Peyer's patch (tissue), 4 donors: ENCODE results near the gene BRF1. TPM values are rescaled to one million over a fixed set of nuclear protein-coding genes. Genes with fewer than 3 reads are reported as not detected.

ENCODE experiments used
- DNase-seq, 3 donors: peaks; one replicate each; pipeline ENCODE4 v3.0.0-alpha.2; 2017 to 2019
- H3K27ac ChIP-seq, 4 donors: fragments of 200-600 bp; sonication (generic); one replicate each; pipeline ENCODE4 v1.5.1; 2016 to 2019
- H3K27me3 ChIP-seq, 2 donors: fragments of 200-600 bp; sonication (generic); one replicate each; pipeline ENCODE4 v1.5.1; 2019
- H3K36me3 ChIP-seq, 3 donors: fragments of 200-600 bp; sonication (generic); one replicate each; pipeline ENCODE4 v1.5.1; 2016 to 2019
- H3K4me1 ChIP-seq, 4 donors: fragments of 200-600 bp; sonication (generic); one replicate each; pipeline ENCODE4 v1.5.1; 2016 to 2019
- H3K4me3 ChIP-seq, 4 donors: fragments of 200-600 bp; sonication (generic); 1 replicate in 3 of 4; 2 replicates in 1 of 4; pipeline ENCODE4 v1.5.1; 2016 to 2019; ENCODE audit warnings: mild to moderate bottlenecking in 1 of 4
- H3K9me3 ChIP-seq, 4 donors: fragments of 200-600 bp; sonication (generic); one replicate each; pipeline ENCODE4 v1.5.1; 2016 to 2019; ENCODE audit warnings: mild to moderate bottlenecking in 1 of 4
- CTCF ChIP-seq, 6 experiments: fragments of 450-650 bp in 4 of 6; fragments of 200-600 bp in 2 of 6; sonication (generic) in 1 of 6; IDR thresholded peaks; one replicate each; pipeline ENCODE4 v1.5.1; 2017 to 2019; ENCODE audit warnings: antibody characterized with exemption in 6 of 6, mild to moderate bottlenecking in 3 of 6, moderate library complexity in 1 of 6
- POLR2A ChIP-seq, 2 donors: fragments of 450-650 bp; IDR thresholded peaks; one replicate each; pipeline ENCODE4 v1.5.1; 2017; ENCODE audit warnings: antibody characterized with exemption in 2 of 2, mild to moderate bottlenecking in 2 of 2, moderate library complexity in 2 of 2
- total RNA-seq, 4 donors: library from RNA; depleted of rRNA; stranded (reverse); fragments of >200 nt; gene quantifications; one replicate each; pipeline ENCODE4 v1.1.0, GENCODE V29; 2016

The BRF1 gene
- total RNA-seq, 4 donors from 2014 or later: 40.8 to 112 (median 90.3) TPM

DNA sequence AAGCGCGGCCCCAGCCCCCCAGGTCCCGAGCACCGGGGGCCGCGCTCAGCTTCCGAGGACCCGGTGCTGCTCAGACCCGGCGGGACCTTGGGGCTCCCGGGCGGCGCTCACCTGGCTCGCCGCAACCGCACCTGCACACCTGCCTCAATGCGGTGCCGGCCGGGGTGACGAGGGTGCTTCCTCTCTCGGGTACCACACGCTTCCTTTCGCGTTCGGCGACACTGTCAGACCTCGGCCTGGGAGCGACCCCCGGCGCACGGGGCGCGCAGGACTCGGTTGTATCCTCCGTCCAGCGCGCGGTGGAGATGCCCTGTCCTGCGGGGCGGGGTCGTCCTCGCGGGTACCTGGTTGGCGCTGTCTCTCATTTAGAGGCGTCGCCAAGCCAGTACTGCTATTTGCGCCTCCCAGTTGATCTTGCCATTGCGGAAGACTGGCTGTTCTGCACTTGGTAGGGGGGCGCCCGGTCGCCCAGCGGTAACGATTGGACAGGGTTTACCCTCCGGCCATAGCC, 14.5 kb upstream of the BRF1 start:
- peak; percentile 71 to 81 (median 77) for DNase-seq
- H3K4me1 ChIP-seq: peaks cover 0 to 37% (median 14%) of the 10 kb centered on the region in 4 donors
- H3K27me3 ChIP-seq: no peaks in the 10 kb centered on the region
- no peaks in the 10 kb centered on the region for H3K9me3 ChIP-seq
- no peak for TF ChIP-seq CTCF (IDR thresholded peaks at IDR 0.05)
- TF ChIP-seq POLR2A (IDR thresholded peaks at IDR 0.05): no peak
- H3K36me3 ChIP-seq: no peaks in the 10 kb centered on the region
- peak overlapping the region; percentile 74 to 92 (median 78) for H3K27ac ChIP-seq
- peak overlapping the region; percentile 57 to 95 (median 86) for H3K4me3 ChIP-seq

- peaks cover 0 to 37% (median 14%) of the 10 kb centered on the region in 4 donors for H3K4me1 ChIP-seq
- no peaks in the 10 kb centered on the region for H3K36me3 ChIP-seq
- peak within 1 kb of the TSS; percentile 91 to 96 (median 94) for H3K27ac ChIP-seq
- H3K9me3 ChIP-seq: no peaks in the 10 kb centered on the region
- H3K27me3 ChIP-seq: no peaks in the 10 kb centered on the region
- peak within 1 kb of the TSS; percentile 86 to 95 (median 90) for H3K4me3 ChIP-seq
- TF ChIP-seq POLR2A (IDR thresholded peaks at IDR 0.05) (peak in 1 of 2 donors; percentile 29), CTCF (IDR thresholded peaks at IDR 0.05) (no peak)
- DNase-seq: peak; percentile 73 to 88 (median 83)
These were observed 13.7 kb upstream of the BRF1 start, which contains the start of gene PACS2 for GRCh38 chr14:105314287-105315200. PACS2 (plus strand) TSS chr14:105314748; CDS start chr14:105314919, 171 bp downstream.

- Histone ChIP-seq H3K9me3 (no peaks in the 10 kb centered on the region), H3K4me3 (peak overlapping the region; percentile 69 to 90 (median 87)), H3K27me3 (no peaks in the 10 kb centered on the region), H3K27ac (peak overlapping the region; percentile 91 to 96 (median 94)), H3K36me3 (no peaks in the 10 kb centered on the region), H3K4me1 (peaks cover 0 to 37% (median 14%) of the 10 kb centered on the region in 4 donors)
- TF ChIP-seq POLR2A (IDR thresholded peaks at IDR 0.05): no peak
- TF ChIP-seq CTCF (IDR thresholded peaks at IDR 0.05): no peak
- DNase-seq: peak; percentile 35 to 66 (median 45)
These were observed 12.8 kb upstream of the BRF1 start for GRCh38 chr14:105313381-105314286.

- Histone ChIP-seq H3K4me3 (no peak overlapping the region), H3K27me3 (no peaks in the 10 kb centered on the region), H3K9me3 (no peaks in the 10 kb centered on the region), H3K4me1 (peaks cover 0 to 37% (median 14%) of the 10 kb centered on the region in 4 donors), H3K36me3 (no peaks in the 10 kb centered on the region), H3K27ac (peak overlapping the region in 2 of 4 donors; percentile 92 to 95)
- DNase-seq: peak in 1 of 3 donors; percentile 48
- no peak for TF ChIP-seq POLR2A (IDR thresholded peaks at IDR 0.05)
These were observed 12.2 kb upstream of the BRF1 start for GRCh38 chr14:105312973-105313372.

- no peak for DNase-seq
- TF ChIP-seq CTCF (IDR thresholded peaks at IDR 0.05) (no peak), POLR2A (IDR thresholded peaks at IDR 0.05) (no peak)
- Histone ChIP-seq H3K36me3 (no peaks in the 10 kb centered on the region), H3K27me3 (no peaks in the 10 kb centered on the region), H3K27ac (no peak overlapping the region), H3K4me1 (peaks cover 0 to 27% (median 14%) of the 10 kb centered on the region in 4 donors), H3K4me3 (no peak overlapping the region), H3K9me3 (no peaks in the 10 kb centered on the region)
These were observed 11.0 kb upstream of the BRF1 start for GRCh38 chr14:105311838-105312237.
